ENCODE data around the gene SYNGAP1. TPM values are rescaled to one million over a fixed set of nuclear protein-coding genes. Genes with fewer than 3 reads are reported as not detected.

The SYNGAP1 gene
- total RNA-seq, 1 donor from 2014 or later: 23.0 TPM

DNA sequence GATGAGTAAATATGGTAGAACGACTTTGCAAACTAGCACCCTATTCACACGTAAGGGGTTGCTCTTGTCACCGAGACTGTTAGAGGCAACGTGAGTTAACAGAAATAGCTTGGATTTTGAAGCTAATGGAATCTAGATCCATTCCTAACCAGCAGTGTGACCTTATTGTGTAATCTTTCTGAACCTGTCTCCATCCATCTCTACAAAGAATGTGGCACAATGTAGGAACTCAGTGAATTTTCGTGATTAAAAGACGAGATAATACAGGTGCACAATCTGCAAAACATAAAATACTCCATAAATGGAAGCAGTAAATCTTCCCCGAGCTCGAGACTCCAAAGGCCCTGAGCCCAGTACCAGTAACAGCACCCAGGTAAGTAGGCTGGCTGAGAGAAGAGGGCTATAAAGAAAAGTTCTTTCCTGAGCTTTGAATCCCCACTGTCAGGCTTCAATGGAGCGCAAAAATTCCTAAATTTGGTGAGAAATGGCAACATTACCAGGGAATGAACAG, 29.0 kb upstream of the SYNGAP1 start:
- TF ChIP-seq, protein P1, sequence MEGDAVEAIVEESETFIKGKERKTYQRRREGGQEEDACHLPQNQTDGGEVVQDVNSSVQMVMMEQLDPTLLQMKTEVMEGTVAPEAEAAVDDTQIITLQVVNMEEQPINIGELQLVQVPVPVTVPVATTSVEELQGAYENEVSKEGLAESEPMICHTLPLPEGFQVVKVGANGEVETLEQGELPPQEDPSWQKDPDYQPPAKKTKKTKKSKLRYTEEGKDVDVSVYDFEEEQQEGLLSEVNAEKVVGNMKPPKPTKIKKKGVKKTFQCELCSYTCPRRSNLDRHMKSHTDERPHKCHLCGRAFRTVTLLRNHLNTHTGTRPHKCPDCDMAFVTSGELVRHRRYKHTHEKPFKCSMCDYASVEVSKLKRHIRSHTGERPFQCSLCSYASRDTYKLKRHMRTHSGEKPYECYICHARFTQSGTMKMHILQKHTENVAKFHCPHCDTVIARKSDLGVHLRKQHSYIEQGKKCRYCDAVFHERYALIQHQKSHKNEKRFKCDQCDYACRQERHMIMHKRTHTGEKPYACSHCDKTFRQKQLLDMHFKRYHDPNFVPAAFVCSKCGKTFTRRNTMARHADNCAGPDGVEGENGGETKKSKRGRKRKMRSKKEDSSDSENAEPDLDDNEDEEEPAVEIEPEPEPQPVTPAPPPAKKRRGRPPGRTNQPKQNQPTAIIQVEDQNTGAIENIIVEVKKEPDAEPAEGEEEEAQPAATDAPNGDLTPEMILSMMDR (IDR thresholded peaks at IDR 0.05): no peak
- Histone ChIP-seq H3K36me3 (no peaks in the 10 kb centered on the region), H3K4me3 (peak overlapping the region; percentile 60), H3K4me1 (peaks cover 12% of the 10 kb centered on the region), H3K27me3 (no peaks in the 10 kb centered on the region), H3K27ac (peak overlapping the region; percentile 93), H3K9me3 (no peaks in the 10 kb centered on the region)
- ATAC-seq (no peak), DNase-seq (no peak)
- intact Hi-C loops (cut with DNase I): no loop called here

DNA sequence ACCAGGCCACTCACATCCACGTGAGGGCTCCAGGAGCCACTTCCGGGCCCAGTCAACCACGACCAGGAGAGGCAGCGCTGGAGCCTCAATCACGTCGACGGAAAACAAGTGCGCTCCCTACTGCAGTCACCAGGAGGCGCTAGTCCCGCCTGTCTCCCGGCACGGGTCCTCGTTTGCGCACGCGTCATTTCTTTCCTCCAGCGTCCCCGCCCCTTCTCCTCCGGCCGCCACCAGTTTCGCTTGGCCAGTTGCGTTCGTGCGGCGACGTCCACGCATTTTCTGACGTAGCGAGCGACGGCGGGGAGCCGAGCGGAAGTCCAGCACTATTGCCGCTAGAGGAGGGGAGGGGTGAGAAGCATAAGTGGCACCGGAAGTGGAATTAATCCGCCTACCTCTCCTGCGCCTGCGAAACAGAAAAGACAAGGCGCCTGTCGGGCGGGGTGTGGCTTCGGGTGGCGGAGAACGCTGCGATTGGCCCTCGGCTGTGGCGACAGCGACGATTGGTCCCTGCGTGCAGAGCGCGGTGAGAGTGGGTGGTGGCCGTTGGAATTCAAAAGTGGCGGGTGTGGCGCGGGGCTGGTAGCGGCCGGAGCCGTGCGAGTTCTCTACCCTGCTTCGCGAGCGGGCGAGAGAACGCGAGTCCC, 28.5 kb upstream of the SYNGAP1 start, which contains the start of gene KIFC1:
Gene KIFC1 (plus strand): TSS at position 546 of the 644 bp plus-strand sequence. CDS start 163 bp downstream, outside the sequence.
- ATAC-seq (peak; percentile 97), DNase-seq (peak; percentile 100)
- TF ChIP-seq, protein P1 (IDR thresholded peaks at IDR 0.05): peak; percentile 97
- Histone ChIP-seq H3K27ac (peak within 1 kb of the TSS; percentile 93), H3K36me3 (no peaks in the 10 kb centered on the region), H3K4me3 (peak within 1 kb of the TSS; percentile 60), H3K4me1 (peaks cover 12% of the 10 kb centered on the region), H3K27me3 (no peaks in the 10 kb centered on the region), H3K9me3 (no peaks in the 10 kb centered on the region)
- intact Hi-C loops (cut with DNase I): no loop called here

DNA sequence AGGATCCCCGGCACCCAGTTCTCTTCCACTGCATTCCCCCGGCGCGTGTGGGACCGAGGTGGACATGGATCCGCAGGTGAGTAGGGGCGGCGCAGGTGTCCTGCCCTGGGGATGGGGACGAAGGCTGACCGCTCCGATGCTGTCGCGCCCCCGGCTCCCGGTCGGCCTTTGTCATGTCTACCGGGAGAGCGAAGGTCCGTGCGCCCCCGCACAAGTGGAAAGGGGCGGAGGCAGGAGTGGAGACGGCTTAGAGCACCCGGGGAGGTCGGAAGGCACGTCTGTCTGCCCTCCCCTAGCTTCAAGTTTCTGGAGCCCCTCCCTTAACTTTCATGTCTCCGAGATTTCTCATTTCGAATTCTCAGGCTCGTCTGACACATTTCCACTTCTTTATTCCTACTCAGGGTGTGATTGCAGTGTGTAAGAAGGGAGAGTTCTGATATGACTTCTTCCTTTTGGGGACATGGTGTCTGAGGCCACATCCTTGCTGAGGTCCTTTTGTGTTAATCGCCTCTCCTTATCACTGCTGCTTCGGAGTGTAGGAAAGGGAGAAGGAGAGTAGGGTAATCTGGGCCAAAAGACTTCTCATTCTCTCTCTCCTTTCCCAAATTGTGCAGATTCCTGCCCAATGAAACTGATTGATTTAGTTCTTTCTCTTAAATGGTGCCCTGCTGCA, 27.8 kb upstream of the SYNGAP1 start:
- peak overlapping the region; percentile 58 for H3K27ac ChIP-seq
- intact Hi-C loops (cut with DNase I): no loop called here
- TF ChIP-seq, protein P1 (IDR thresholded peaks at IDR 0.05): no peak
- peak overlapping the region; percentile 60 for H3K4me3 ChIP-seq
- no peaks in the 10 kb centered on the region for H3K27me3 ChIP-seq
- no peaks in the 10 kb centered on the region for H3K9me3 ChIP-seq
- no peak for DNase-seq
- H3K4me1 ChIP-seq: peaks cover 12% of the 10 kb centered on the region
- ATAC-seq: no peak
- no peaks in the 10 kb centered on the region for H3K36me3 ChIP-seq

DNA sequence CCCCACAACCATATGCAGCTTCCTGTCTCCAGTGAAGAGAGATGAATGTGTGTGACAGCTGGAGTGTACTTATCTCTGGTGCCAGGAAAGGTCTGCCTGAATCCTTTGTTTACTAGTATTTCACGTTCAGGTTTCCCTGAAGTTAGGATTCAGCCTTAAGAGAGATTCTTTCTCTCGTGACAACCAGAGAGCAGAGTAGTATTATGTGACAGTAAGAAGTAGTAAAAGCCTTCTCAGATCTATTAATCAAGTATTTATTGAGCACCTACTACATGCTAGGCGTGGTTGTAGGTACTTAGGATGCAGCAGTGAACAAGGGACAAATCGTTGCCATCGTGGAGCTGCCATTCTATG, 27.3 kb upstream of the SYNGAP1 start:
- DNase-seq: no peak
- Histone ChIP-seq H3K27ac (peak overlapping the region; percentile 58), H3K9me3 (no peaks in the 10 kb centered on the region), H3K27me3 (no peaks in the 10 kb centered on the region), H3K36me3 (no peaks in the 10 kb centered on the region), H3K4me3 (peak overlapping the region; percentile 60), H3K4me1 (peaks cover 12% of the 10 kb centered on the region)
- no peak for ATAC-seq
- intact Hi-C loops (cut with DNase I): no loop called here
- TF ChIP-seq, protein P1 (IDR thresholded peaks at IDR 0.05): no peak

DNA sequence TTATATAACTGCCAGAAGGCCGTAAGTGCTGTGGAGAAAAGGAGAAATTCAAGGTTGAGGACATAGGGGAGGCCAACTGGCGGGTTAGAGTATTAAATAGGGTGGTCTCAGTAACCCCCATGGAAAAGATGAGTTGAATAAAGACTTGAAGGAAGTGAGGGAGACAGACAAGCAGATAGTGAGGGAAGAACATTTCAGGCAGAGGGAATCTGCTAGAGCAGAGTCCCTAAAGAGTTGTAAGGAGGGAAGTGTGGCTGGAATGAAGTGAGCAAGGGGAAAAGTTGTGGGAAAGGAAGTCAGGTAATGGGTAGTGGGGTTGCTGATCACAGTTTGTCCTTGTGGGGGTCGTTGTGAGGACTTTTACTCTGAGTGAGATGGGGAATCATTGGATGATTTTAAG, 26.9 kb upstream of the SYNGAP1 start:
- no peak overlapping the region for H3K4me3 ChIP-seq
- no peak overlapping the region for H3K27ac ChIP-seq
- ATAC-seq (no peak), DNase-seq (no peak)
- no peaks in the 10 kb centered on the region for H3K36me3 ChIP-seq
- H3K9me3 ChIP-seq: no peaks in the 10 kb centered on the region
- TF ChIP-seq, protein P1 (IDR thresholded peaks at IDR 0.05): no peak
- intact Hi-C loops (cut with DNase I): no loop called here
- H3K4me1 ChIP-seq: peaks cover 12% of the 10 kb centered on the region
- H3K27me3 ChIP-seq: no peaks in the 10 kb centered on the region
